ENCODE results near the gene NUP58. TPM values are rescaled to one million over a fixed set of nuclear protein-coding genes. Genes with fewer than 3 reads are reported as not detected.
A peak's percentile ranks its signal among the peaks of the same experiment; 100 is the strongest.

Gene NUP58
- total RNA-seq, 3 donors from 2014 or later (not counting 1 experiment from before 2014, with no cell fraction given), result 47.4 to 60.0 (median 50.6) TPM

- peaks cover 16% of the 10 kb centered on the region for H3K36me3 Mint-ChIP-seq
- Histone ChIP-seq H3K9me3 (ENCODE audit: control insufficient read depth, insufficient read depth, low read length) (no peaks in the 10 kb centered on the region), H3K27me3 (ENCODE audit: control insufficient read depth, insufficient read depth, low read length) (no peaks in the 10 kb centered on the region), H3K4me1 (ENCODE audit: control insufficient read depth, insufficient read depth, low read length) (no peaks in the 10 kb centered on the region), H3K27ac (ENCODE audit: low read length) (no peak overlapping the region), H3K4me3 (ENCODE audit: low read length) (no peak overlapping the region), H3K36me3 (ENCODE audit: control insufficient read depth, insufficient read depth, low read length) (peaks cover 44% of the 10 kb centered on the region)
- H3K27ac Mint-ChIP-seq, result peak overlapping the region in 1 of 2 donors; percentile 6
- H3K4me3 Mint-ChIP-seq, result no peak overlapping the region
- peaks cover 11 to 26% of the 10 kb centered on the region in 2 donors for H3K4me1 Mint-ChIP-seq
- DNase-seq (no peak), ATAC-seq (no peak)
- 97% methylated on average over 6 of the region's 6 CpGs for WGBS (ENCODE audit: insufficient coverage)
- no peaks in the 10 kb centered on the region for H3K27me3 Mint-ChIP-seq (ENCODE audit: low read depth in 2 of 2)
- H3K9me3 Mint-ChIP-seq, result no peaks in the 10 kb centered on the region
- intact Hi-C loops (cut with micrococcal nuclease), result no loop called here
- no peak for TF ChIP-seq CTCF (IDR thresholded peaks at IDR 0.05)
These were observed 32.9 kb upstream of the NUP58 start for GRCh38 chr13:25268561-25268960.

GRCh38 chr13:25276748-25277147, 24.7 kb upstream of the NUP58 start:
- no peaks in the 10 kb centered on the region for H3K27me3 ChIP-seq (ENCODE audit: control insufficient read depth, insufficient read depth, low read length)
- Mint-ChIP-seq H3K27ac (no peak overlapping the region), H3K9me3 (no peaks in the 10 kb centered on the region), H3K4me3 (no peak overlapping the region), H3K27me3 (ENCODE audit: low read depth in 2 of 2) (no peaks in the 10 kb centered on the region), H3K36me3 (peaks cover 1% of the 10 kb centered on the region), H3K4me1 (peaks cover 50 to 54% of the 10 kb centered on the region in 2 donors)
- no peaks in the 10 kb centered on the region for H3K9me3 ChIP-seq (ENCODE audit: control insufficient read depth, insufficient read depth, low read length)
- no peak overlapping the region for H3K27ac ChIP-seq (ENCODE audit: low read length)
- intact Hi-C loops (cut with micrococcal nuclease), result no loop called here
- TF ChIP-seq CTCF (IDR thresholded peaks at IDR 0.05), result no peak
- H3K4me3 ChIP-seq (ENCODE audit: low read length), result no peak overlapping the region
- WGBS (ENCODE audit: insufficient coverage), result 88% methylated on average over 2 of the region's 2 CpGs
- DNase-seq, result no peak
- peaks cover 9% of the 10 kb centered on the region for H3K36me3 ChIP-seq (ENCODE audit: control insufficient read depth, insufficient read depth, low read length)
- no peaks in the 10 kb centered on the region for H3K4me1 ChIP-seq (ENCODE audit: control insufficient read depth, insufficient read depth, low read length)
- ATAC-seq, result peak in 1 of 3 donors; percentile 49

- no peak overlapping the region for H3K27ac Mint-ChIP-seq
- no peak overlapping the region for H3K27ac ChIP-seq (ENCODE audit: low read length)
- intact Hi-C loops (cut with micrococcal nuclease), result no loop called here
- H3K36me3 ChIP-seq (ENCODE audit: control insufficient read depth, insufficient read depth, low read length), result no peaks in the 10 kb centered on the region
- no peak overlapping the region for H3K4me3 Mint-ChIP-seq
- no peak for TF ChIP-seq CTCF (IDR thresholded peaks at IDR 0.05)
- H3K4me1 ChIP-seq (ENCODE audit: control insufficient read depth, insufficient read depth, low read length), result peaks cover 8% of the 10 kb centered on the region
- no peaks in the 10 kb centered on the region for H3K9me3 Mint-ChIP-seq
- H3K4me3 ChIP-seq (ENCODE audit: low read length), result no peak overlapping the region
- no peaks in the 10 kb centered on the region for H3K27me3 Mint-ChIP-seq (ENCODE audit: low read depth in 2 of 2)
- H3K27me3 ChIP-seq (ENCODE audit: control insufficient read depth, insufficient read depth, low read length), result no peaks in the 10 kb centered on the region
- peaks cover 77 to 82% of the 10 kb centered on the region in 2 donors for H3K4me1 Mint-ChIP-seq
- no peaks in the 10 kb centered on the region for H3K9me3 ChIP-seq (ENCODE audit: control insufficient read depth, insufficient read depth, low read length)
- no peaks in the 10 kb centered on the region for H3K36me3 Mint-ChIP-seq
- DNase-seq, result no peak
- ATAC-seq, result no peak
These were observed 21.0 kb upstream of the NUP58 start for GRCh38 chr13:25280396-25280795.

GRCh38 chr13:25281193-25281934, 20.1 kb upstream of the NUP58 start:
- no peak overlapping the region for H3K27ac ChIP-seq (ENCODE audit: low read length)
- peak overlapping the region; percentile 7 to 69 for H3K27ac Mint-ChIP-seq
- DNase-seq (peak in 1 of 2 donors; percentile 15), ATAC-seq (peak in 1 of 3 donors; percentile 22)
- no peaks in the 10 kb centered on the region for H3K9me3 ChIP-seq (ENCODE audit: control insufficient read depth, insufficient read depth, low read length)
- no peaks in the 10 kb centered on the region for H3K36me3 ChIP-seq (ENCODE audit: control insufficient read depth, insufficient read depth, low read length)
- H3K4me1 ChIP-seq (ENCODE audit: control insufficient read depth, insufficient read depth, low read length), result peaks cover 14% of the 10 kb centered on the region
- no peaks in the 10 kb centered on the region for H3K36me3 Mint-ChIP-seq
- no peaks in the 10 kb centered on the region for H3K27me3 Mint-ChIP-seq (ENCODE audit: low read depth in 2 of 2)
- H3K9me3 Mint-ChIP-seq, result no peaks in the 10 kb centered on the region
- intact Hi-C loops (cut with micrococcal nuclease), result no loop called here
- H3K4me3 Mint-ChIP-seq, result no peak overlapping the region
- no peak overlapping the region for H3K4me3 ChIP-seq (ENCODE audit: low read length)
- H3K4me1 Mint-ChIP-seq, result peaks cover 75 to 86% of the 10 kb centered on the region in 2 donors
- WGBS (ENCODE audit: insufficient coverage), result 30% methylated on average over 4 of the region's 4 CpGs
- H3K27me3 ChIP-seq (ENCODE audit: control insufficient read depth, insufficient read depth, low read length), result no peaks in the 10 kb centered on the region
- no peak for TF ChIP-seq CTCF (IDR thresholded peaks at IDR 0.05)
